ENCODE results near the gene ADGRG1.
"Not testable (repeated sequence)": the region's sequence is repeated elsewhere in the genome, so short reads cannot be mapped to it uniquely, and the experiment has no call there.

The ADGRG1 gene

GRCh38 chr16:57628008-57628781 is at the start of gene ADGRG1:
Gene ADGRG1, plus strand, starts transcription at chr16:57628630. Its CDS starts 21,658 bp downstream, at chr16:57650288.
- peak; percentile 84 to 87 for DNase-seq (ENCODE audit: low read depth in 2 of 2)

GRCh38 chr16:57579361-57579665 is 49.1 kb upstream of the ADGRG1 start:
- DNase-seq (ENCODE audit: low read depth in 2 of 2), result no peak

- no peak for DNase-seq (ENCODE audit: low read depth in 2 of 2)
These were observed 43.3 kb upstream of the ADGRG1 start for GRCh38 chr16:57585051-57585687.

GRCh38 chr16:57588831-57589230 is 39.6 kb upstream of the ADGRG1 start:
- DNase-seq (ENCODE audit: low read depth in 2 of 2), result no peak

DNA sequence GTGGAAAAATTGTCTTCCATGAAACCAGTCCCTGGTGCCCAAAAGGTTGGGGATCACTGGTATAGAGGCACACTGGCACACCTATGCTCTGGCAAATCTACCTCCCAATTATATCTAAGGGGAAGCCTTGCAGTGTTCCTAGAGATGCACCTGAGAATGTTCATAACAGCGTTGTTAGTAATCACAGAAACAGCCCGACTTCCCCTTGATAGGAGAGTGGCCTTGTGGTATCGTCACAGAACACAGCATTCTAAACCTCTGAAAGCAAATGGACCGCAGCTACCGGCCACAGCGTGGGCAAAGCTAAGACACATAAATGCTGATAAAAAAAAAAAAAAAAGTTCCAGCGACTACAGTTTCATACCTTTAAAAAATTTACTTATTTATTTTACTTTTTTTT is 39.1 kb upstream of the ADGRG1 start:
- DNase-seq (ENCODE audit: low read depth in 2 of 2), result no peak

DNA sequence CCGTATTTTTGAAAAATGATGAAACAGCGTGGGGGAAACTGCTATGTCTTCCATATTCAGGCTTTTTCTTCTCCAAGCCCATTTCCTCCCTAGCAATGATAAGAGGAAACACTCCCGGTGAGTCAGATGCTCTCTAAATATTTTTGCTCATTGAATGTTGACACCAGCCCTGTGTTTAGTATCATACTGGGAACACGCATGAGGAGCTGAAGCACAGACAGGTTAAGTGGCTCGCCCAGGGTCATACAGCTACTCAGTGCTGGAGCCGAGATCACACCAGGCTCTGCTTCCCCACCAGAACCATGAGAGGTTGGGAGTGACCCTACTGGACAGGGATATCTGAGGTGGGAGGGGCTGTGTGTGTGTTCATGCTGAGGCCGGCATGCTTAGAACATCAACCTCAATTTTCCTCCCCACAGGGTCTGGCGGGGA is 37.8 kb upstream of the ADGRG1 start:
- DNase-seq (ENCODE audit: low read depth in 2 of 2), result peak in 1 of 2 experiments; percentile 15

DNA sequence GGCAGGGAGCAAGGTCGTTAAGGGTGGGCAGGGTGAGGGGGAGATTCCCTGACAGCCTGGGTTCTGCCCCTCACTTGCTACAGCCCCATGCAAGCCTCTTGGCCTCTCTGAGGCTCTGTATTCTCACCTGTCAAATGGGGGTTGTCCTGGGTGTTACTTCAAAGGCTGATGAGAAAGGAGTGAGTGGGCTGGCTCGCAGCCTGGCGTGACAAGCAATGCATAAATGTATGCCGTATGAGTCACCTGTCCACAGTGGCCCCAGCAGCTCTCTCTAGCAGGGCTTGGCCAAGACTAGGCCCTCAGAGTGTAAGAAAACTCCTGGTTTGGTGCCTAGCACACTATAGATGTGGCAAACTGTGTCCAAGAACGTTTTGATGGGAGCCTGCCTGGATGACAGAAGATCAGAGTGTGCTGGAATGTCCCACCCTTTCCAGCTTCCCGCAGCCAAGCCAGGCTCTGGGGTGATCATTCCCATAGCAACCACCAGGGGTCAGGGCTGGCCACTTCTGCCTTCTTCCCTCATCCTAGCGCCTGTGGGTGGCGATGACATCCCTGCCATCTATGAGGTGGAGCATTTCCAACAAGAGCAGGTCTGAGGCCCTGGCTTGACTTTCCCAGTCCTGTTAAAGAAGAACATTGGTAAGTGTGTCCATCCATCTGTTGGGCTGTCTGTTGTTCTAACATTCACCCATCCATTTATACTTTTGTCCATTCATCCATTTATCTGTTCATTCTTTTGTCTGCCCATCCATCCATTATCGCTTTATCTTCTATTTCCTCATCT is 37.2 kb upstream of the ADGRG1 start:
- DNase-seq (ENCODE audit: low read depth in 2 of 2), result peak; percentile 25 to 28

DNA sequence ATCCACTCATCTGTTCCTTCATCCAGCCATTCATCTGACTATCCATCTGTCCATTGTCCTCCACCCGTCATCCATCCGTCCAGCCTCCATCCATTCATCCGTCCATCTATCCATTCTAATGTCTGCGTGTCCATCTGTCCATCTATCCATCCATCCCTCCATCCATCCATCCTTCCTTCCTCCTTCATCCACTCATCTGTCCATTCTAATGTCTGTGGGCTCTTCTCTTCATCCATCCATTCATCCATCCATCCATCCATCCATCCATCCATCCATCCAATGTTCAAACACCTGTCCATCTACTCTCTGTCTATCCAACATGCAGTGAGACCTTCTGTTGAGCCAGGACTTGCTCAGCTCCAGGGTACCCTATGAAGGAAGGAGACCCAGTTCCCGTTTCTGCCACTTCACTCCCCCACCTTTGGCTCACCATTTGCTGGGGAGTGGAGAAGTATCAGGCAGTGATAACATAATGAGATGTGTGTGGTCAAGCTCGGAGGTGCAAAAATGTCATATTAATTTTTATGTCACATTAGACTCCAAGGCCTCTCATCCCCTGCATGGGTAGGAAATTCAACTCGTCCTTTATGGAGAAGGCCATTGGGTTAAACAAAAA is 36.5 kb upstream of the ADGRG1 start:
- DNase-seq (ENCODE audit: low read depth in 2 of 2), result no peak

- DNase-seq (ENCODE audit: low read depth in 2 of 2), result no peak
These were observed 35.8 kb upstream of the ADGRG1 start for GRCh38 chr16:57592591-57593003.

DNA sequence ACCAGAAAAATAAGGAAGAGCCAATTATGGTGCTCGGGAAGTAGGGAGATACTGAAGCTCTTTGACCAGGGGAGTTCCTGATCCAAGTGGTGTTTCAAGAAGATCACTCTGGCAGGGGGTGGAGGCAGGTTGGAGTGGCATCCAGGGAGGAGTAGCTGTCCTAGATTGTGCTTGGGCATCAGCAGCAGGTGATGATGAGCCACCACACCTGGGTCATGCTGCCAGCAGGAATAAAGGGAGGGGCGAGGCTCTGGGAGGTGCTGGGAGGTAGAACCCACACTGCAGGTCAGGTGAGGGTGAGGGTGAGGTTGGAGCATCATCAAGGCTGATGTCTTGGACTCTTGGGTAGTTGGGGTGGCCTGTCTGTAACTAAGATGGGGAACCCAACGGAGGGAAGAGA is 35.4 kb upstream of the ADGRG1 start:
- DNase-seq (ENCODE audit: low read depth in 2 of 2), result no peak

- DNase-seq (ENCODE audit: low read depth in 2 of 2), result no peak
These were observed 34.4 kb upstream of the ADGRG1 start for GRCh38 chr16:57593990-57594389.

- no peak for DNase-seq (ENCODE audit: low read depth in 2 of 2)
These were observed 33.8 kb upstream of the ADGRG1 start for GRCh38 chr16:57594531-57595031.

DNA sequence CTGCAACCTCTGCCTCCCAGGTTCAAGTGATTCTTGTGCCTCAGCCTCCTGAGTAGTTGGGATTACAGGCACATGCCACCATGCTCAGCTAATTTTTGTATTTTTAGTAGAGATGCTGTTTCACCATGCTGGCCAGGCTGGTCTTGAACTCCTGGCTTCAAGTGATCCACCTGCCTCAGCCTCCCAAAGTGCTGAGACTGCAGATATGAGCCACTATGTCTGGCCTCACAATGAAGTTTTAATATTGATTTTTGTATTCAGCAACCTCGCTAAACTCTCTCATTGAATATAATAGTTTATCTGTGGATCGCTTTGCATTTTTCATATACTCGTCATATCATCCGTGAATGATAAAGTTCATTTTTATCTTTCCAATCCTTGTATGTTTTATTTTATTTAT is 32.2 kb upstream of the ADGRG1 start:
- not testable (repeated sequence) for DNase-seq (ENCODE audit: low read depth in 2 of 2)

DNA sequence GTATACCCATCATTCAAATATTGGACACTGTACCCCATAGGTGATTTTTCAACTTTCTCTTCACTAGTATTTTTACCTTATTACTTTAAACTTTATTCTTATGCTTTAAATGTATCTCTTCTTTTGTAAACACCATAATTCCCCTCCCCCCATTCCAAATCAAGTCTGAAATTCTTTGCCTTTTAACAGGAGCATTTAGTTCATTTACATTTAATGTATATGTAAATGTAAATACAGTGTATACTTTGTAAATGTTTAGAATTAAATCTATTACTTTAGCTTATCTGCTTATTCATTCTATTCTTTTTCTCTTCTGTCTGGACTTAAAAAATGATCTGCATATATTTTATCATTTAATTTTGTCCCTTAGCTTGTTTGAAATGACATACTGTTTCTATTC is 30.0 kb upstream of the ADGRG1 start:
- DNase-seq (ENCODE audit: low read depth in 2 of 2), result no peak

- no peak for DNase-seq (ENCODE audit: low read depth in 2 of 2)
These were observed 28.2 kb upstream of the ADGRG1 start for GRCh38 chr16:57600048-57600835.

GRCh38 chr16:57600952-57601580 is 27.4 kb upstream of the ADGRG1 start:
- no peak for DNase-seq (ENCODE audit: low read depth in 2 of 2)

GRCh38 chr16:57601801-57602478 is 26.5 kb upstream of the ADGRG1 start:
- DNase-seq (ENCODE audit: low read depth in 2 of 2), result no peak

DNA sequence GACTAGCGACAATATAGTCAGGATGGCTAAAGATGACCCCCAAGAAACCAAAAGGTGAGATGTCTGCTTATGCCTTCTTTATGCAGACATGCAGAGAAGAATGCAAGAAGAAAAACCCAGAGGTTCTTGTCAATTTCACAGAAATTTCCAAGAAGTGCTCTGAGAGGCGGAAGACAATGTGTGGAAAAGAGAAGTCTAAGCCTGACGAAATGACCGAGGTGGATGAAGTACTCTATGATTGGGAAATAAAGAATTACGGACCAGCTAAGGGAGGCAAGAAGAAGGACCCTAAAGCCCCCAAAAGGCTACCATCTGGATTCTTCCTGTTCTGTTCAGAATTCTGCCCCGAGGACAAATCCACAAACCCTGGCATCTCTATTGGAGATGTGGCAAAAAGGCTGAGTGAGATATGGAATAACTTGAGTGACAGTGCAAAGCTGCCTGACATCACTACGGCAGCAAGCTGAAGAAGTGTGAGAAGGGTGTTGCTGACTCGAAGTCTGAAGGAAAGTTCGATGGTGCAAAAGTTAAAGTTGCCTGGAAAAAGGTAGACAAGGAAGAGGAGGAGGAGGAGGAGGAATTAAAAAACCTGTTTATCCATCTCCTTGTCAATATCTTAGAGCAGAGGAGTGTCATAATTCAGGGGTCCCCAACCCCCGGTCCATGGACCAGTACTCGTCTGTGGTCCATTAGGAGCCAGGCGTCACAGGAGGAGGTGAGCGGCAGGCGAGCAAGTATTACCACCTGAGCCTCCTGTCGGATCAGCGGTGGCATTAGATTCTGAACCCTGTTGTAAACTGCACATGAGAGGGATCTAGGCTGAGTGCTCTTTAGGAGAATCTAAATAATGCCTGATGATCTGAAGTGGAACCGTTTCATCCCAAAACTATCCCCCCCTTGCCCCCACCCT is 25.1 kb upstream of the ADGRG1 start:
- no peak for DNase-seq (ENCODE audit: low read depth in 2 of 2)

- no peak for DNase-seq (ENCODE audit: low read depth in 2 of 2)
These were observed 24.3 kb upstream of the ADGRG1 start for GRCh38 chr16:57604177-57604576.

Measured in fibroblast of skin of left quadriceps (primary cell).